NCI-H748 (cell line): ENCODE data around the gene BACE1-AS.

Experiments used
- DNase-seq: peaks from one replicate; lab custom pipeline; 2025; ENCODE audit not compliant: unreplicated experiment; lab: John Stamatoyannopoulos, UW

The BACE1-AS gene

DNA sequence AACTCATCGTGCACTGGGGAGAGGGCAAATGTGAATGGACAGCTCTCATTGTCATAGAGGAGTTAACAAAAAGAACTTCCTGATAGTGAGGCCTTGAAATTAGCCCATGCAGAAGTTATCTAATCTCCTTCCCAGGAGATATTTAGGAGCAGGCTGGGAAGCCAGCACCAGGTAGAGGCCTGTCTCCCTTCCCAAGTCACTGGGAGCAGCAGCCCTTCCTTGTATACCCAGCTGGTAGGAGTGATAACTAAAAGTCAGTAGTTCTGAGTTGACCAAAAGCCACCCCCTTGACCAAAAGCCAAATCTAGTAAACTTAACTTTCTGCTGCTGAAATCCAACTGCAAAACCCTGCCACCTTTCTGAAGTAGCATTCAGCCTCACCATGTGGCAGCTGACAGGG is 1.4 kb upstream of the BACE1-AS start:
- no peak for DNase-seq

DNA sequence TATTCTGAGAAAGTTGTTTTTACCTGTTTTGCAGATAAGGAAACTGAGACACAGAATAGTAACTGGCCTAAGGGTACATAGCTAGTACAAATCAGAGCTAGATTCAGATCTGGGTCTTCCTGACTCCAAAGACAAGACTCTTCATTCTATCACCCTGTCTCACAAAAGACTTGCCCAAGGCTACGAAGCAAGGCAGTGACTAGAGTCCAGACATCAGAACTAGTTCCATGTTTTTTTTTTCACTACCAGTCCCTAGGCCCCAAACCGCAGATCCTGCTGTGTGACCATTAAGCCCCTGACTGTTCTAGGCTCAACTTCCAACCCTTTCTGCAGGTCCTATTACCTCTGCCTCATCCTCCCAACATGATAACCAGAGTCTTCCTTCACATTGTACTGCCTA is 1.5 kb downstream of the BACE1-AS start:
- DNase-seq, result no peak

DNA sequence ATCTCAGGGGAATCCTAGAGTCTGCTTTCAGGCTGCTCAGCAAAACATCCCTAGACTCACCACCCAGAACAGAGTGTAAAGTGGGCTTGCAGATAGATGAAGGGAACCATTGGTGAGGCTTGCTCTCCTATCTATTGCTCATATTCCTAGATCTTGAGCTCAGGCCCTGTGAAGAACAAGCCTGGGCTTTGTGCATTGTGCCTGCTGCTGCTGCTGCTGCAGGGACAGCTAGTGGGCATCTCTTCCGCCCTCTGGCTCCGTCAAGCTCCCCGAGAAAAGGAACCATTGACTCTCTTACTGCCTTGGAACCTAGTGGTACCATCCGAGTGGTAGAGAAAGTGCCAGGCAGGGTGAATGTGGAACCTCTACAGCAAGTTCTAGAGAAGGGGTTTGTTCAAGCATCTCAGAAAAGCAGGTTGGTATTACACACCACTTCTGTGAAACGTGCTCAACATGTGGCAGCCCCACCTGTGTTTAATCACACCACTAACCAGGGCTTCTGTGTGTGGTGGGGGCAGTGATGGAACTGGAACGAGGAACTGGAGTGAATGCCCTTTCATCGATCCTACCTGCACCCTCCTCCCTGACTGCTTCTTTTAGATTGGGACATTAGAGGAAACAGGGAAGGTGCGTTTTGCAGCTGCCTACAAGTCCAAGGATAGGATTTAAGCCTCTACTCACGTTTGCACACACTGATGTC is 4.4 kb downstream of the BACE1-AS start:
- no peak for DNase-seq

DNA sequence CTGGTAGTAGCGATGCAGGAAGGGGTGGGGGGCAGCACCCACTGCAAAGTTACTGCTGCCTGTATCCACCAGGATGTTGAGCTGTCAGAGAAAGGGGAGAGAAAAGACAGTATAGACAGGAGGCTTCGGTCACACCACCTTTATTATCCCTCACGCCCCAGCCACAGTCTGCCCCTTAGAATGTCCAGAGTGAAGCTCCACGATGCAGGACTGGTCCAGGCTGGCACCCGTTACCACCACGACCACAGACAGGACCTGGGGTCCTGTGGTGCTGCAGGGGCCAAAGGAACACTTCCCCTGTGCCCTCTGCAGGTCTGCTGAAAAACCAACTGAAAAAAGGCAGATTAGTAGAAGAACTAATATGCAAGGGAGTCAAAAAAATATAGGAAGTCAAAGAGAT is 5.7 kb downstream of the BACE1-AS start:
- no peak for DNase-seq

DNA sequence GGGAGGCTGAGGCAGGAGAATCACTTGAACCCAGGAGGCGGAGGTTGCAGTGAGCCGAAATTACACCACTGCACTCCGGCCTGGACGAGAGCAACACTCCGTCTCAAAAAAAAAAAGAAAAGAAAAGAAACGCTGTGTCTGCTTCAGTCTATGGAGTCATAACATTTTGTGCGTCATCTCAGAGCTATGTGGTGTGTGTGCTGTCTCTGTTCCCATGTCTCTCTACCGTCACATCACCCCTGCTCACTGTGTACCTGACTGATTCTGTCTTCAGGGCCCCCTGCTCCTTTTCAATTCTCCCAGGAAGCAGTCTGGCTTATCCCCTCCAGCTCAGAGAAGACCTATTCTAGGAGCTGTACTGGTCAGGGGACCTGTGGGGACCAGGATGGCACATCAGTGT is 7.0 kb downstream of the BACE1-AS start:
- DNase-seq, result no peak

DNA sequence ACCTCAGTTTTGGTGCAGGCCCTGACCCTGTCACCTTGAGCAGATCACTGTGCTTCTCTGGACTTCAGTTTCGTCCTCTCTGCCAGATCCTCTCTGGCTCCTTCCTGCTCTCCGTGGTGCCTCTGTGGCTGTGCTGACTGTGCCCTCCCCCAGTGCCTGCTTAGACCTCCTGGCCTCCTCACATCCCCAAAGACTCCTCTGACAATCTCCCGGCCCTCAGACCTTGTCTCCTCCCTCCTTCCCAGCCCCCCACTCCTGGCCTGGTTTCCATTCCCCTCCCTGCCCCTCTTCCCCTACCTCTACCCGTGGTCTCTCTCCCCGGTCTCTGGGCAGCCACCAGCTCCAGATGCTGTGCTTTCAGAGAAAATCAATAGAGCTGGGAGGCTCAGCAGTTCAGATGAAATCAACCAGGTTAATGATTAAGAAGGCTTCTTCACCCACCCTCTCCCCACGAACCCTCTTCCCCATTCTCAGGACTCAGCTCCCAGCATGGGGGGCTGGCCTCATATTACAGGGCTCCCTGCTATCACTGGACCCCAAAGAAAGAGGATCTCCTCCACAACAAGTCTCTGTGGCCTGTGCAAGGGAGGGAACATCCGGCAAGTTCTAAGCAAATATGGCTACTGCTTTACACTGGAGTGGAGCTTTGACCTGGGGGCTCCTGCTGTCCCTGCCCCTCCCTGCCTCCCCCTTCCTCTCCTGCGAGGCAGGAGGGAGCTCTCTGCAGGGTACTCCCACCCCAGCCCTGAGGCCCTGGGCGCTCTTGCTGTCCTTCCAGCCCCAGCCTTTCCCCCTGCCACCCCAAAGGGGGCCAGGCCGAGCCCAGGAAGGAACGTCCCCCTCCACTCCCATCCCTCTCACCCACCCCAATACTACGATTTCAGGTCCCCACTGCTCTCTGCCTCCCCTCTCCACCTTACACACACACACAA is 8.5 kb downstream of the BACE1-AS start:
- DNase-seq, result no peak

DNA sequence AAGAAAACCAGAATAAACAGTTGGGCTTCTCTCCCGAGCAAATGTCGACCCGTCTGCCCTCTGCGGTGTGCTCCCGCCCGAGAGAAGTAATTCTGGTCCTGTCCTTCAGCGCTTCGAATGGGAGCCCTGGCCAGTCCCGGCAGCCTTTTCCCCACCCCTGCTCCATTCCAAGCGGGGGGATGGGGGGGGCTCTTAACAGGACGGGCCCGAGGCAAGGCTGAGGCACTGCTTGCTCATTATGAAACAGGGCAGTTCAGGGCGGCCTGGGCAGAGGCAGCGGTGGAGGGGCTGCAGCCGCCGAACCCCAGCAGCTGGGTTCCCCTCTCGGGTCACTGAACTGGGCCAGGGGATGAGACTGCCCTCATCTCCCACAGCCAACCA is 9.1 kb downstream of the BACE1-AS start:
- no peak for DNase-seq

DNA sequence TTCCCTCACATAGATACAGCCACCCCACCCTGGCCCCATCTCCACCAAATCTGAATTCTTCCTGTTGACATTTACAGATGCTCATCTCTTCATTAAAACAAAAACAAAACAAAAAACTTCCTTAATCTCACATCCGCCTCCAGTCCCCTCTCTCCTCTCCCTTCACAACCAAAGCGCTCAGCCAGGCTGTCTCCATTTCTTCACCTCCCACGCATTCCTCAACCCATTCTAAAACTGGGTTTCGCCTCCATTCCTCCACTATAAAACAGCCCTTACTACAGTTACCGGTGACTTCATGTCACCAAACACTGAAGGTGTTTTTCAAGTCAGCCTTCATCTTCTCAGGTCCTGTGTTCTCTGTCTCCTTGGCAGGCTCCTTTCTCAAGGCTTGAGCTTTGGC is 9.6 kb downstream of the BACE1-AS start:
- no peak for DNase-seq

DNA sequence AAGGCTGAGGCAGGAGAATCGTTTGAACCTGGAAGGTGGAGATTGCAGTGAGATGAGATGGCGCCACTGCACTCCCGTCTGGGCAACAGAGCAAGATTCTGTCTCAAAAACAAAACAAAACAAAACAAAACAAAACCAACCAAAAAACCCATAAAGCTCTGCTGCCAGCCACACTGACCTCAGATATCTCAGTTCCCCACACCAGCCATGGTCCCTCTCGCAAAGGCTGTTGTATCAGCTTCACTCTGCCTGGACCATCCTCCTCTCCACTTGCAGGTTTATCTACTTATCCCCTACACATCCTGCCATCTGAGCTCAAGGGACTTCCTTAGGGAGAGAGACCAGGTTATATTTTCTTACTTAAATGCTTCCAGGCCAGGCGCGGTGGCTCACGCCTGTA is 11.1 kb downstream of the BACE1-AS start:
- no peak for DNase-seq

DNA sequence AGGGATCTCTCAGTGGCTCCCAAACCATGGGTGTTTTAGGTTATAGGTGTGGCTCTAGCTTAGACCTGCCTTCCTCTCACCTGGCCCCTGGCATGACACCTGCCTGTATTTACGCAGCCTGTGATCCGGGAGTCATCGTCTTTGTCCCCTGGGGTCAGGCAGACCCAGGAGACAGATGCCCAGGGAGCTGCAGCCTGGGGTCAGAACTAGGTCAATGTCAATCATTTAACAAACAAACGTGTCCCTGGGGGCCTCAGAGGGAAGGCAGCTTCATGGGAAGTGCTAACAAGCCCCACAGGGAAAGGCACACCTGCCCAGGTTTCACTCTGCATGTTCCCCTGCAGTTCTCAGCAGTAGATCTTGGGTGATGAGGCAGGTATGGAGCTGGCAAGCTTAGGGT is 12.0 kb downstream of the BACE1-AS start:
- peak; percentile 27 for DNase-seq

DNA sequence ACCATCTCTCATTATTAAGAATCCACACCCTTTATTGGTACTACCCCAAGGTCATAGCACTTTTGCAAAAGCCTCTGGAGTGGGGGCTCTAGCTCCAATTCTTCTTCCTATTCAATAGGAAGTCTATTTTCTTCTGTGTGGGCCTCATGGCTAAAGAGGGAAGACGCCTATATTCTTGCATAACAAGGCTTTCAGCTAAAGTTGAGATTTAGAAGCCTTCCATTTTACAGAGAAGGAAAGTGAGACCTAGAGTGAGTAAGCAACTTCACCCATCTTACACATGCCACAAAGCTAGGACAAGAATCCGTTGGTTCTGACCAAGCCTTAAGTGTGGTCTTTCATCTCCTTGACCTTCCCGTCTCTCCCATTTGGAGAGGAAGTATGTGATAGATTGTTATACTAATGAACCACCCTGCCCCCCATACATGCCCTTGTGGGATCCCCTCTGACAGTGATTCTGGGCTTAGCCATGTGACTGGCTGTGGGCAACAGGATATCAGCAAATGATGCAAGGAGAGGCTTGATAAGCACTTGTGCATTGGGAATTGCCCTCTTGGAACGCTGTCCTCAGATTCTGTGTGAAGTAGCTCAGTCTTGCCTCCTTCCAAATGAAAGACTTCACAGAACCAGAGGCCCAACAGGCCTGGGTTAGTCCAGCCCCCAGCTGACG is 12.6 kb downstream of the BACE1-AS start:
- no peak for DNase-seq

DNA sequence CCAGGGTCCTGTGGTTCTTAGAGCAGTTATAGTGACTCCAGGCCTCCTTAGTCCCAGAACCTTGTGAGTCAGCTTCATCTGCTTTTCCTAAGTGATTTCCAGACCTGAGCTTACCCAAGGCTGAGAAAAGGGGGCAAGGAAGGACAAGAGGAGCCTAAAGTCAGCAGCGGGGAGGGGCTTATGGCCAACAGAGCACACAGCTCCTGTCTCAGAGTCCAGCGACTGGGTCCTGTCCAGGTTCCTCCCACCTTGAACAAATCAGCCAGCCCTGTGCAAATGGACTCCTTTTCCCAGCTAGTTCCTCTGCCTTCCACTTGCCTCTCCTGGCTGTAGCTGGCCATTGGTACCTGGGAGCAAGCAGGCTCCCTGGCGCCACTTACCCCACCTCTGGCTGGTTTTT is 14.0 kb downstream of the BACE1-AS start:
- no peak for DNase-seq

DNA sequence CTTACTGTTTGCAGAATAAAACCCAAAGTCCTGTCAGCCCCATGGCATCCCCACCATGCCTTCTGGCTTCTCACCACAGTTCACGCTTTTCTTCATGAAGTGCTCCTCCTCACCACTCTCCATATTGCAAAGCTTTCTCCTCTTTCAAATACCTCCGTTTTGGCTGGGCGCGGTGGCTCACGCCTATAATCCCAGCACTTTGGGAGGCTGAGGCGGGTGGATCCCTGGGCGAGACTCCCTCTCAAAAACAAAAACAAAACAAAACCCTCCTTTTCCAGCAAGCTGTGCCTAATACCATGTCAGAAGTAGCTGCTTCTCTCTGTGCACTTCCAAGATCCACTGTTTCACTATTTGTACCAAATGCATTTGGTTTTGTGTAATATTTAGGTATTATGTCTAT is 18.2 kb downstream of the BACE1-AS start:
- no peak for DNase-seq

DNA sequence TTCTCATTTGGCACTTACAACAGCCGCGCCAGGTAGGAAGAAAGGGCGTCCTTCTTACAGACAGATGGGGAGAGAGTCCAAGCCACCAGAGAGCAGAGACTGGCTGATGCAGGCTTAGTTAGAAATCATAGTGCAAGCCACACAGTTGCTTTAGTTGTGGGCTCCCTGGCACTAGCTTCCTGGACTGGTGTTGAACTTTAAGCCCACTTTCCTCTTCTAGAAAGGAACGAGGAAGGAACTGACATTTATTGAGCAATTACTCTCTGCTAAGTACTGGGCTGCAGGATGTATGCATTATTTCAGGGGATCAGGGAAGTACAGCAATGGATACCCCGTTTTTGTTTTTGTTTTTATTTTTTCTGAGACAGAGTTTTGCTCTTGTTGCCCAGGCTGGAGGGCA is 21.9 kb downstream of the BACE1-AS start:
- no peak for DNase-seq

DNA sequence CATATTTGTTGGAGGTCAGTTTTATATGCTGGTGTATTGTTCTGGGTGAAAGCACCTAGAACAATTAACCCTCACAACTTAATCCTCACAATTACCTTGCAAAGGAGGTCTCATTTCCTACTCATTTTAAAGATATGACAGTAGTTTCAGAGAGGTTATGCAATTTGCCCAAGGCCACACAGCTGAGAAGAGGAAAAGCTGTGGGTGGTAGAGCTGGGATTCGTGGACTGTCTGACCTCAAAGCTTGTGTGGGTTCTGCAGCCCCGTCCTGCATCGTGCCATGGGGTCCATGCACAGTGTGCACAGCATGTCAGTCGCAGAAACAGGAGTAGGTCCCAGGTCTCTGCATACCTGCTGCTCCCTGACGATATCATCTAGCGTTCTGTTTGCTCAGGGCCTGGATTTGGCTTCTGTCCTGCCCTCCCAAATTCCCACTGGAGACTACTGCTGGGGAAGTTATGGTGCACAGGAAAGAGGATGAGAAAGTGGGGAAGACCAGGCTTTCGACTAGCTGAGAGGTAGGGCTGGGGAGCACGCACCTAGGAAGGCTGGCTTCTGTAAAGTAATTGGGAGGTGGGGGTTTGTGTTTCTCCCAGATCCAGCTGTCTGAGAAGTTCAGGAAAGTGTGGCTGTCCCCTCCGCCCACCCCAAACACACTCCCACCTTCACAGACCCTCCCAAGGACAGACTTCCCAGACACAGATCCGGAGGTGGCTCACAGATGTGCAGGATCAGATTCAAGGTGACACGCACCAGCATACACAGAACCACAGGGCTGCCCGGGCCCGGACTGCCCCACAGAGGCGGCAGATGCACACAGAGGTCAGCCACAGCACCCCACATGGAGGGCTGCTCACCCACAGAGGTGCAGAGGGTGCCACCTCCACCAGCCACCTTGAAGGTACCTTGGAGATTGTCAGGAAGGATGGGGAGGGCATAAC is 23.0 kb downstream of the BACE1-AS start:
- no peak for DNase-seq

DNA sequence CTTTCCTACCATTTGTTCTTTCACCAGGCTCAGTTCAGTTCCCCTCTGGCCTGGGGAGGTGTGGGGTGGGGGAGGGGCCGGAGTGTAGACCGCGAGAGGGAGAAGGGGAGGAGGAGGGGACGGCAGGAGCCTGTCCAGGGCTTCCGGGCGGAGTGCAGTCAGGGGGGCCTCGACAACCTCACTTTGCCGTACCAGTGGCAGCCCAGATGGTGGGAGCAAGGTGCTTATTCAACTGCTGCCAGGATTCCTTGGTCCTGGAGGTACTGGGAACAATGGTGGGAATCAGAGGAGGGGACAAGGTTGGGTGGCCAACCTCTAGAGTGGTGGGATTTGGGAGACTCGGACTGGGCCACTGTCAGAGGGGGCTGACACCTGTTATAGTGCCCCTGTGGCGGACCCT is 23.7 kb downstream of the BACE1-AS start:
- peak; percentile 4 for DNase-seq

DNA sequence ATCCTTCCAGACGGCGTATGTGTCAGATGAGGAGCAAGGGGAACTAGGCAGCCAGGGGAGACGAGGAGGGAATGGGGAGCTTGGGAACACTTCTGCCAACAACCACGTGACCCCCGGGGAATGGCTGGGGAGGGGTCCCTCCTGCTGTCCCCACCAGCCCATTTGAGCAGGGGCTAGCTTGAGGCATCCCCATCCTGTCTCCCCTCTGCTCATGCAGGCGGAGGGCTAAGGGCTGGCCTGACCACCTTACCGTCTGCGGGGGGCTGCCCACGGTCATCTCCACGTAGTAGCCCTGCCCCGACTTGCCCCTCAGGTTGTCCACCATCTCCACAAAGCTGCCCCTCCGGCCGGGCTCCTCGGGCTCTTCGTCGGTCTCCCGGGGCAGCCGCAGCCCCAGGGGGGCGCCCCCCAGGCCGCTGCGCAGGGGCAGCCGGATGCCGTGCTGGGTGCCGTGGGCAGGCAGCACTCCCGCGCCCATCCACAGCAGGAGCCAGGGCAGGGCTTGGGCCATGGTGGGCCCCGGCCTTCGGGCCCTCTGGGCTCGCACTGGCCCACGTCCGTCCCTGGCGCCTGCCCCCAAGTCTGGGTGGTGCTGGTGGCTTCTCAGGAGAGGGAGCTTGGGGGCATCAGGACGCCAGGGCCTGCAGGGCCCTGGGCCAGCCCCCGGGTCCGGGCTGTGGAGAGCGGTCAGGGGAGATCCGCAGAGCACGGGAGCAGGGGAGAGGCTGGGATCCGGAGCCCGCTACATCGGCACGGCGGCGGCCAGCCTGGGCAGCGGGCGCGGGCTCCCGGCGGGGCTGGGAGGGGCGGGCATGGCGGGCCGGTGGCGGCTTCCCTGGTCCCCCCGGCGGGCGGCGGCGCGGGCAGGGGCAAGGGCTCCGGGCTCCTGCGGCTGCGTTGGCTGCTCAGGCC is 24.4 kb downstream of the BACE1-AS start:
- peak; percentile 27 for DNase-seq

DNA sequence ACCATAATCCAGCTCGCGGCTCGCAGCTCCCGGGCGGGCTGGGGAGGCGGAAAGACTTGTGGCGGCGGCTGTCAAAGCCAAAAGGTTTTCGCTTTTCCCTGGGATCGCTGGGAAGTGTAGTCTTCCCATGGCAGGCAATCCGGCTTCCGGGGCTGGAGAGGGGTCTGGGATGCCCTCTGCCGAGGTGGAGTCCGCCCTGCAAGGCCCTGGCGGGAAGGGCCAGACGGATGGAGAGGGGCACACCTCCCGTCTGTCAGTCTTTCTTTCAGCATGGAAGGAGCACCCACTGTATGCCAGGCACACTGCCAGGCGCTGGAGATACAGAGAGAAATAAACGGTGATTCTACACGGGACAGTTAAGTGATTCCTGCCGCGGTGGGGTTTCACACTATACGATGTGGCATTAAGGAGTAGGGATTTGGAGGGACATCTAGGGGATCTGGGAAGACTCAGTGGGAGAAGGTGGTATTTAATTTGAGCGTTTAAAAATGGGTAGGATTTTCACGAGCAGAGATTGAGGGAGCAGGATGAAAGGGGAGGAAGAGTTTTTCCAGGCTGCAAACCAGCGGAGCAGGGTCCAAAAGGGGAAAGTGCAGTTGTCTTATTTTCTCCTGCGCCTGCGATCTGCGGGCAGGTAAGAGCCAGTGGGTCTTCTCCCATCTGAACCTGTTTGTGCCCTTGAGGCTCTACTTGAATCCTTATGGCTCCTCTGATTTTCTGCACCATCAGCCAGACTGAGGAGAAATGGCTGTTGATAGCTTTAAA is 25.2 kb downstream of the BACE1-AS start, which contains the start of gene BACE1:
Gene BACE1, minus strand, starts transcription at position 60 of the 765 bp plus-strand sequence. CDS start 461 bp downstream, outside the sequence.
- peak; percentile 85 for DNase-seq

DNA sequence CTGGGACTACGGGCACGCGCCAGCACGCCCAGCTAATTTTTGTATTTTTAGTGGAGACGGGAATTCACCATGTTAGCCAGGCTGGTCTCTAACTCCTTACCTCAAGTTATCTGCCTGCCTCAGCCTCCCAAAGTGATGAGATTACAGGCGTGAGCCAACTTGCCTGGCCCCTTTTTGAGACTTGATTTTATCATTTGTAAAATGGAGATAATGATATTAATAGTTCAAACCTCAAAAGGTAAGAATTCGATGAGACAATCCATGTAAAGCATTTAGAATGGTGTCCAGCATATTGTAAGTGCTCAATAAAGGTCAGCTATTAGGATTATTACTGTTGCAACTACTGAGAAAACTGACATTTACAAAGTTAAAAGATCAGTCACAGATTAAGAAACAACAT is 27.6 kb downstream of the BACE1-AS start:
- no peak for DNase-seq
